KMS-11 (cell line): Measurements from ENCODE around the gene SALL2.

Experiments
- H2AFZ ChIP-seq: fragments of 200-600 bp; sonication (generic); 2 replicates; pipeline ENCODE4 v1.6.1; 2016; ENCODE audit warnings: antibody characterized with exemption, mixed run types, low read depth
- H3K27ac ChIP-seq: fragments of 200-600 bp; sonication (generic); 2 replicates; pipeline ENCODE4 v1.6.1; 2016; ENCODE audit warnings: mild to moderate bottlenecking, mixed run types
- H3K27me3 ChIP-seq: fragments of 200-600 bp; sonication (generic); 2 replicates; pipeline ENCODE4 v1.6.1; 2017; ENCODE audit warnings: mild to moderate bottlenecking, low read depth, mixed run types, moderate library complexity; ENCODE audit not compliant: insufficient read depth
- H3K36me3 ChIP-seq: fragments of 200-600 bp; sonication (generic); 2 replicates; pipeline ENCODE4 v1.6.1; 2017; ENCODE audit warnings: mild to moderate bottlenecking, mixed run types; ENCODE audit not compliant: insufficient read depth
- H3K4me1 ChIP-seq: fragments of 200-600 bp; sonication (generic); 2 replicates; pipeline ENCODE4 v1.6.1; 2016; ENCODE audit warnings: mild to moderate bottlenecking, low read depth, mixed run types; ENCODE audit not compliant: poor library complexity, severe bottlenecking
- H3K4me2 ChIP-seq: fragments of 200-600 bp; sonication (generic); 2 replicates; pipeline ENCODE4 v1.7.0; 2016; ENCODE audit warnings: mild to moderate bottlenecking, mixed run types
- H3K4me3 ChIP-seq: fragments of 200-600 bp; sonication (generic); IDR thresholded peaks from 2 replicates; pipeline ENCODE4 v1.6.1; 2017; ENCODE audit warnings: low read depth, low read length, mixed read lengths; ENCODE audit not compliant: insufficient read depth
- H3K79me2 ChIP-seq: fragments of 200-600 bp; sonication (generic); 2 replicates; pipeline ENCODE4 v1.6.1; 2016; ENCODE audit warnings: low read depth, mixed run types; ENCODE audit not compliant: insufficient read depth
- H3K9ac ChIP-seq: fragments of 200-600 bp; sonication (generic); 2 replicates; pipeline ENCODE4 v1.6.1; 2016; ENCODE audit warnings: mild to moderate bottlenecking, mixed run types
- H4K20me1 ChIP-seq: fragments of 200-600 bp; sonication (generic); 2 replicates; pipeline ENCODE4 v1.6.1; 2016; ENCODE audit warnings: mild to moderate bottlenecking, mixed run types; ENCODE audit not compliant: insufficient read depth
- CTCF ChIP-seq: fragments of 200-600 bp; sonication (generic); conservative IDR thresholded peaks from 2 replicates; pipeline ENCODE4 v1.6.1; 2017; ENCODE audit warnings: low read depth, mild to moderate bottlenecking, antibody characterized with exemption, low read length, moderate library complexity, mixed read lengths

SALL2 gene

GRCh38 chr14:21536418-21537089, 10.4 kb upstream of the SALL2 start:
- no peaks in the 10 kb centered on the region for H3K4me1 ChIP-seq
- H4K20me1 ChIP-seq = no peaks in the 10 kb centered on the region
- H3K36me3 ChIP-seq = no peaks in the 10 kb centered on the region
- TF ChIP-seq CTCF = no peak
- no peak overlapping the region for H3K9ac ChIP-seq
- no peaks in the 10 kb centered on the region for H3K79me2 ChIP-seq
- H3K27me3 ChIP-seq = no peaks in the 10 kb centered on the region
- H3K27ac ChIP-seq = no peak overlapping the region
- no peak overlapping the region for H3K4me3 ChIP-seq
- H2AFZ ChIP-seq = no peak overlapping the region
- no peak overlapping the region for H3K4me2 ChIP-seq

- no peaks in the 10 kb centered on the region for H3K36me3 ChIP-seq
- H3K79me2 ChIP-seq = no peaks in the 10 kb centered on the region
- H3K27me3 ChIP-seq = no peaks in the 10 kb centered on the region
- no peak overlapping the region for H3K9ac ChIP-seq
- no peak overlapping the region for H3K27ac ChIP-seq
- no peaks in the 10 kb centered on the region for H4K20me1 ChIP-seq
- H3K4me3 ChIP-seq = no peak overlapping the region
- TF ChIP-seq CTCF = no peak
- no peak overlapping the region for H3K4me2 ChIP-seq
- no peak overlapping the region for H2AFZ ChIP-seq
- H3K4me1 ChIP-seq = no peaks in the 10 kb centered on the region
Observed at GRCh38 chr14:21535545-21536417, 9.6 kb upstream of the SALL2 start.

- H3K36me3 ChIP-seq = no peaks in the 10 kb centered on the region
- no peaks in the 10 kb centered on the region for H3K27me3 ChIP-seq
- H3K9ac ChIP-seq = no peak overlapping the region
- no peaks in the 10 kb centered on the region for H4K20me1 ChIP-seq
- H3K4me2 ChIP-seq = no peak overlapping the region
- no peak for TF ChIP-seq CTCF
- H3K4me3 ChIP-seq = no peak overlapping the region
- H2AFZ ChIP-seq = no peak overlapping the region
- no peaks in the 10 kb centered on the region for H3K4me1 ChIP-seq
- H3K79me2 ChIP-seq = no peaks in the 10 kb centered on the region
- H3K27ac ChIP-seq = no peak overlapping the region
Observed at GRCh38 chr14:21534576-21534975, 8.4 kb upstream of the SALL2 start.

- Histone ChIP-seq H3K4me2 (no peak overlapping the region), H3K4me1 (peaks cover 5% of the 10 kb centered on the region), H3K27ac (no peak overlapping the region), H4K20me1 (no peaks in the 10 kb centered on the region), H3K4me3 (no peak overlapping the region), H3K27me3 (no peaks in the 10 kb centered on the region), H3K9ac (no peak overlapping the region), H3K36me3 (no peaks in the 10 kb centered on the region), H2AFZ (no peak overlapping the region), H3K79me2 (no peaks in the 10 kb centered on the region)
- no peak for TF ChIP-seq CTCF
Observed at GRCh38 chr14:21533294-21533693, 7.1 kb upstream of the SALL2 start.
